ENCODE data around the gene ENOPH1.
"Not testable (repeated sequence)": the region's sequence is repeated elsewhere in the genome, so short reads cannot be mapped to it uniquely, and the experiment has no call there.

Gene ENOPH1

DNA sequence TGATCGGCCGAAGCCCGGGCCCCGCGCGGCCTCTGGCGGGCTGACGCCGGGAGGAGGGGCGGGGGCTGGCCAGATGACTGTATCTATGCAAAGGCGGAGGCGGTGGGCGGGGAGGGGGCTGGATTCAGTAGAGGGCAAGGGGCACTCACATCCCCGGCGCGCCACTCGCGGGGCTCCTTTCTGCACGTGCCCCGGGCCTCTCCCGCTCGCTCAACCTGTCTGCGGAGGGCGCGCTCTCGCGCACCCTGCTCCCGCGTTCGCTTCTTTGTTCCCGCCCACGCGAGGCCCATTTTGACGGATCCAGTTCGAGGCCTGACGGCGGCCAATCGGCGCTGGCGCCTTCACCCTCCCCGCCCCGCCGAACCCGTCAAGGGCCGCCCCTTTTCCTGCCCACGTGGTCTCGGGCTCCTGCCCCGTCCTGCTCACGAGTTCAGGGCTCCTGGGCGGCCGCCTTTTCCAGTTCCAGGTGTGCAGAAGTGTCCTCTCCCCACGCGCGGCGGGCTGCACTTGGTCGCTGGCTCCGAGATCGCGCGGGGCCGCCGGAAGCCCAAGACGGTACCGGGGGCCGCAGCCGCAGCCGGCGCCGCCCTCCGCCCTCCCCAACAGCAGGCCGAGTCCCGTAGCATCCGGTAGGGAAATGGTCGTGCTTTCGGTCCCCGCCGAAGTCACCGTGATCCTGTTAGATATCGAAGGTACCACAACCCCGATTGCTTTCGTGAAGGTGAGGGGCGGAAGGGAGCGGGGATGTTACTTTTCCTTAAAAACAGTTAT is at the start of gene ENOPH1, which contains the start of gene HNRNPDL:
Gene ENOPH1, plus strand, starts transcription at position 398 of the 771 bp plus-strand sequence. Its CDS starts 240 bp downstream, at position 638.
Gene HNRNPDL, minus strand, starts transcription at position 270 of the 771 bp plus-strand sequence. CDS start 772 bp downstream, outside the sequence.
- ATAC-seq (peak; percentile 79), DNase-seq (peak; percentile 100)

DNA sequence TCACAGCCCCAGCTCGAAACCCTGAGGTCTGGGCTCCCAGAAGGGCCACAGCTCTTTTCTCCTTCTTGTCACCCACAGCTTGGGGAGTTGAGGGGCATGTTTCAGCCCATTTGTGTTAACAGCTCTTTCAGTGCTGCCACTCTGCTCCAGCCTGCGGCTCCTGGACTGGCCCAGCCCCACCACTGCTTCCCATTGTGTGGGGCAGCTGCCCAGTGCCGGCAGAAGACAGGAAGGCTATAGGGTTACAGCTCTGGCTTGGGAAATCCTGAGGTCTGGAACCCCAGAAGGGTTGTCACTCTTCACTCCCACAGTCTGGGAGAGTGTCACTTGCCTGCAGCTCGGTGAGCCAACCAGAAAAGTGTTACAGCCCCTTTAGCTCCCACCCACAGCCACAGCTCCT is 49.6 kb upstream of the ENOPH1 start:
- no peak for ATAC-seq

GRCh38 chr4:82381235-82381634 is 49.2 kb upstream of the ENOPH1 start:
- ATAC-seq (no peak), DNase-seq (no peak)

More for the DNA sequence above, 49.6 kb upstream of the ENOPH1 start:
- DNase-seq: no peak

DNA sequence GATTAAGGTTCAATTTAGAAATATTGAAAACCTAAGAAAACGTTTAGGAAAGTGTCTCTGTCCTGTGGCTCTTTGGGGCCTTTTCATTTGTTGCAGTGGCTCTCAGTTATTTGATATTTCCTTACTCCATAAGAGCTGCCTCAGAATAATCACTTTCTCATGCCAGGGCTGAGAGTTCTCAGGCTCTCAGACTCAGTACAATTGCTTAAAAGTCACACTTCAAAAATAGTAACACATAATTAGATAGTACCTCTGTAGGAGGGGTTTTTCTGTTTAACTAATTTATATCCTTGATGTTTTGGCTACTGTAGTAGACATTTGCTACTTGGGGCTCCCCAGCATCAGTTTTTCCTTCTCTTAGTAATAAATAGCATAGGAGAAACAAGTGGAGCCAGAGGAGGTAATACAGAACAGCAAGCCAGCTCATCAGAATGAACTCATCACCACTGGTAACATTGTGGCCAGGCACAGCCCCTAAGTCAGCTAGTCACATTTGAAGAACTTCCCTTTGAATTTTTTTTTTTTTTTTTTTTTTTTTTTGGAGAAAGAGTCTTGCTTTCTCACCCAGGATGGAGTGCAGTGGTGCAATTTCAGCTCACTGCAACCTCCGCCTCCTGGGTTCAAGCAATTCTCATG is 48.6 kb upstream of the ENOPH1 start:
- ATAC-seq (peak; percentile 83), DNase-seq (no peak)

- no peak for DNase-seq
- no peak for ATAC-seq
Observed at GRCh38 chr4:82382751-82383150, 47.6 kb upstream of the ENOPH1 start.

GRCh38 chr4:82386312-82386711 is 44.1 kb upstream of the ENOPH1 start:
- ATAC-seq, DNase-seq: not testable (repeated sequence)

DNA sequence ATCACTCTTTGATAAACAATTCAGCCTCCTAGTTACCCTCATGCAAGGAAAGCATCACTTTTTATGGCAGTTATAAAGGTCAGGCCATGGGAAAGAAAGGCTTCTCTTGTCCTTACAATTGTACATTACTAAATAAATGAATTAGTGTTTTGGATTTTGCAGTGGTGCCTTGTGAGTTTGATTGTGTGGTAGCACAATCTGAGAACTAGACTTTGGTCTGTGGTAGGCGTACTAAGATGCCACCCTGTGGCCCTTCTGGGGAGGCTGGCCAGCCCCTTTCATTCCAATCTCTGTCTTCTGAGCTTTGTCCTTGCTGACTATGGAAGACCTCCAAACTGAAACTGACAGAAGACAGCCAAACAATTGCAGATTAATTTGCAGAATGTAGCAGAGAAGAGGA is 42.0 kb upstream of the ENOPH1 start:
- ATAC-seq: no peak

DNA sequence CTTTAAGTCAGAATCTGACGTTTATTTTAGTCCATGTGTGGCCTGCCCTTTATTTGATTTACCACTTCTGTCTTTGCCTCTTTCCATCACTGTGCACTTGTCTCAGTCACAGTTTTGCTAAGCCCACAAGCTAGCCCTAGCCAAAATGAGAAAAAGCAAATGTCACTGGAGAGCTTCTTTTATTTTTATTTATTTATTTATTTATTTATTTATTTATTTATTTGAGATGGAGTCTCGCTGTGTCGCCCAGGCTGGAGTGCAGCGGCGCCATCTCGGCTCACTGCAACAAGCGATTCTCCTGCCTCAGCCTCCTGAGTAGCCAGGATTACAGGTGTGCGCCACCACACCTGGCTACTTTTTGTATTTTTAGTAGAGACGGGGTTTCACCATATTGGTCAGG is 40.3 kb upstream of the ENOPH1 start:
- not testable (repeated sequence) for DNase-seq, ATAC-seq

More for the DNA sequence above, 42.0 kb upstream of the ENOPH1 start:
- DNase-seq: no peak

GRCh38 chr4:82394896-82395295 is 35.5 kb upstream of the ENOPH1 start:
- DNase-seq: no peak
- no peak for ATAC-seq

DNA sequence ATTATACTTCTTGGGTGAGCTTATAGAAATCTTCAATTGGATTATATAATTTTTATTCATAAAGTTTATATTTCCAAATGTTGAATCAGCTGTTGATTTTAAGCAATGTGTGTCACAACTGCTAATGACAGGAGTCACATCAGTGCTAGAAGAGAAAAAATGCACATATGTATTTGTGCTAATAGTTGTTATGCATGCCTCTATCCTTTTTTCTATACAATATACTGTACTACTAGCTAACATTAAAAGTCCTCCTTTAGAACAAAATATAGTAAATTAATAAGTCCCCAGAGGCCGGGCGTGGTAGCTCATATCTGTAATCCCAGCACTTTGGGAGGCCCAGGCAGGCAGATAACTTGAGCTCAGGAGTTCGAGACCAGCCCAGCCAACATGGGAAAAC is 32.9 kb upstream of the ENOPH1 start:
- ATAC-seq (no peak), DNase-seq (no peak)

- no peak for ATAC-seq
- no peak for DNase-seq
Observed at GRCh38 chr4:82398263-82398662, 32.1 kb upstream of the ENOPH1 start.

DNA sequence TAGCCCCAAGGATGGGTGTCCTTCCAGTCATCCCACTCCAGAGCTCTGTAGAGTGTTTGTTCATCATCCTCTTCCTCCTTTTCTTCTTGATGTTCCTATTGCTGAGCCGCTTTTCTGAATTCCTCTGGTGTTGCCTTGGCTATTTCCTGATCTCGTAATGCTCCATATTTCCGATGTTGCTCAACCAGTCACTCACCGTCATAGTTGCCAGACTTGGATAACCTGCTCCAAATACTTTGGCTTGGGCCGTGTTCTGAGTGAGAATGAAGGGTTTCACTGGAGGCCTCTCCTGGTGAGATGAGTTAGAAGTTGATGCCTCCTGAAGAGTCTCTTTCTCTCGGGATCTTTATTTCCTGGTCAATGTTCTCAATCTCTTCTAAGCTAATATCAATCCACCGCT is 28.8 kb upstream of the ENOPH1 start:
- DNase-seq: no peak
- no peak for ATAC-seq

DNA sequence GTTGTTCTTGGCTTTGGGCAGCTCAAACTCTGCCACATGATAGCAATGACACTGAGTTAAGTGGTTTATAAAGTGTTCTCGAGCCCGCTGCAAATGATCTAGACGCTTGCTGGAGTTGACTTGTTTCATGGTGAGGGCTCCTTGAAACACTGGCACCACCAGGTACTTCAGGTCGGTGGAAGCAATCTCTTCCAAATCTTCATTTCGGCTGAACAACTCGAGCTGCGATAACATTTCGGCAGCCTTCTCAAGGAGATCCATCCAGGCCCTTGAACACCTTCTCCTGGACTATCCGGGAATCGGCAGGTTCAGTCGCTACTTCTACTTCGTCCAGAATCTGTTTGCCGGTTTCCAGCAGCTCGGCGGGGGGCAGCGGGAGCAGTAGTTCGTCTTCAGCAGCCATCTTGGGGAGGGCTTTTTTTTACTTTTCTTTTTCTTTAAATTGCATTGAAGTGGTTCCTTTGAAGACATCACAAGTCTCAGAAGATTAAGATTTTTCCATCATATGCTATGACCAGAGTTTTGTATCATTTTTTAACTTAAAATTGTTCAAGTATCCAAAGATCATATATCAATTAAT is 28.1 kb upstream of the ENOPH1 start:
- ATAC-seq: no peak

DNA sequence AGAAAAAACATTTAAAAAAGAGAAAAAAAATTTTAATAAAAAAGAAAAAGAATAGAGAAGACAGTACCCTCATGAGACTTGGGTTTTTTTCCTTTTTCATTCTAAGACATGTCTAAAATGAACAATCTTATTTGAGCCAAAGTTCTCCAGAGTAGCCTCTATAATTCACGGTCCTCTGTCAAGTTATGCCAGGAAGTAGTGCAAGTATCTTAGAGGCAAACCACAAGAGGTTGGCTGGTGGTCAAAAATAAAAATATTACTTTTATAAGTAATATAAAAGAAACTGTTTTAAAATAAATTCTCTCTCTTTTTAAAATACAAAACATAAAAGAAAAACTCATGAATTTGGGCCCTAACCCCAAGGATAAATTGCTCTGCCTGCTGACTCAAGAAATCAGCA is 26.7 kb upstream of the ENOPH1 start:
- no peak for DNase-seq
- ATAC-seq: no peak

More for the DNA sequence above, 28.1 kb upstream of the ENOPH1 start:
- no peak for DNase-seq

- DNase-seq, ATAC-seq: not testable (repeated sequence)
Observed at GRCh38 chr4:82415061-82415460, 15.3 kb upstream of the ENOPH1 start.

DNA sequence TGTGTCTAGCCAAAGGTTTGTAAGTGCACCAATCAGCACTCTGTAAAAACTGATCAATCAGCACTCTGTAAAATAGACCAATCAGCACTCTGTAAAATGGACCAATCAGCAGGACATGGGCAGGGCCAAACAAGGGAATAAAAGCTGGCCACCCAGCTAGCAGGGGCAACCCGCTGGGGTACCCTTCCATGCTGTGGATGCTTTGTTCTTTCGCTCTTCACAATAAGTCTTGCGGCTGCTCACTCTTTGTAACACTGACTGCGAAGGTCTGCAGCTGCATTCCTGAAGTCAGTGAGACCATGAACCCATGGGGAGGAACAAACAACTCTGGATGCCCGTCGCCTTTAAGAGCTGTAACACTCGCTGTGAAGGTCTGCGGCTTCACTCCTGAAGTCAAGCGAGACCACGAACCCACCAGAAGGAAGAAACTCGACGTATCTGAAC is 14.4 kb upstream of the ENOPH1 start:
- ATAC-seq: peak; percentile 23

DNA sequence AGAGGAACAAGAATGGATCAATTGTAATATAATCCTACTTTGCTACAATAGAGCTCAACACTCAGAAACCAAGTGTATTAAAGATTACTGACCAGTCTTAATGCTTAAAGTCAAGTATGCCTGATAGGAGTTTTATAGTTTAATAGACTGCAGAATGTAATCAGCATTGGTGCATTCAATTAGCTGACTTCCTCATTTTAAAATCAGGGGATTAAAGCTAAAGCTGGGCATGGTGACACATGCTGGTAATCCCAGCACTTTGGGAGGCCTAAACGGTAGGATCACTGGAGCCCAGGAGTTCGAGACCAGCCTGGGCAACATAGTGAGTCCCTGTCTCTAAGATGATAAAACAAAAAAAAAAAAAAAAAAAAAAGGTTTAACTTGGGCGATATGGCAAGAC is 10.9 kb upstream of the ENOPH1 start:
- ATAC-seq: no peak
- no peak for DNase-seq

More for the DNA sequence above, 14.4 kb upstream of the ENOPH1 start:
- no peak for DNase-seq

DNA sequence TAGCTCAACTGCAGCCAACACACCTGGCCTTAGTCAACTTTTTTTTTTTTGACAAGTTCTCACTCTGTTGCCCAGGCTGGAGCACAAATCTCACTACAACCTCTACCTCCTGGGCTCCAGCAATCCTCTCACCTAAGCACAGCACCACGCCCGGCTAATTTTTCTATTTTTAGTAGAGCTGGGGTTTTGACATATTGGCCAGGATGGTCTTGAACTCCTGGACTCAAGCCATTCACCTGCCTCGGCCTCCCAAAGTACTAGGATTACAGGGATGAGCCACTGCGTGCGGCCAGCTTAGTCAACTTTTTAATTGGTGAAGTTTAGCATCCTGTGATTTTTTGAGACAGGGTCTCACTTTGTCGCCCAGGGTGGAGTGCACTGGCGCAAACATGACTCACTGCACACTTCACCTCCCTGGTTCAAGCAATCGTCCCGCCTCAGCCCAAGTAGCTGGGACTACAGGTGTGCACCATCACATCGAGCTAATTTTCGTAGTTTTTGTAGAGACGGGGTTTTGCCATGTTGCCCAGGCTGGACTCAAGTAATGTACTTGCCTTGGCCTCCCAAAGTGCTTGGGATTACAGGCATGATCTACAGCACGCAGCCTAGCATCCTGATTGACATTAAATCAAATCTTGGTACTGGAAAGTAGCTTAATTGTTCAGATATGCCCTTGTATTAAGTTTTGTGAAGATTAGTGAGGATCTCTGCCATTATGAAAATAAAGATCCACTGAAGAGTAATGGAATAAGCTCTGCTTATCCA is 8.4 kb upstream of the ENOPH1 start:
- DNase-seq (no peak), ATAC-seq (no peak)

- DNase-seq (no peak), ATAC-seq (no peak)
Observed at GRCh38 chr4:82422616-82423015, 7.8 kb upstream of the ENOPH1 start.

DNA sequence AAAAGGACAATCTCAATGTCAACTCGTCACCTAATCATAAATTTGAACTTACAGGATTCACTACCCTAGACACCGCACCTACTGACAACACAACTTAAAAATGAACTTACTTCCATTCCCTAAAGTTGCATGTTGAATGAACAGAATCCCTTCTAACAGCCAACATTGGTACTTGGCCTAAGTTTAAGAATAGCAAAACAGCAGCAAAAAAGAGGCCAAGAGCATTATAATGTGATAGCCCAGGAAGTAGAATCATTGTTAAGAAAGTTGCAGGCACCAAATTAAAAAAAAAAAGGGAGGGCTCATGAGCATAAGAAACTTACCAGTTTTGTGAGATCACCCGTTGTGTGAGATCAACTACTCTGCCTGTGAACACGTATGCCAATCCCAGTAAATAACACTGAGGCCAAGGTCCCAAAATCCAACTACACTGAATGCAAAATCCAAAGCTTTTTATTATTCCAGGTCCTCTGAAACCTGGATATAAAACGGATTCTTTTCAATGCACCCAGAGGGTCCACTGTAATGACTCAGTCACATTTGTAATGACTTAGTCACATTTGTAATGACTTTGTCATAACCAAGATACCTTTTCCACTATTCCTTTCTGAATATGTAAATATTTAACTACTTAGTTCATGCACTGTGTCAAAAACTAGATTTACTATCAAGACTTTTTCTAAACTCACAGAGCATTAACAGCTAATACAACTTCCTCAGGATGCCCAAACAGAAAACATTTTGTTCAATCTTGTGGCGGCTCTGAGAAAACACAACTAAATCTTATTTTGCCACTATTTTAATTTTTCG is 6.9 kb upstream of the ENOPH1 start:
- DNase-seq: no peak
- peak; percentile 44 for ATAC-seq

- no peak for DNase-seq
- no peak for ATAC-seq
Observed at GRCh38 chr4:82425478-82425877, 4.9 kb upstream of the ENOPH1 start.
